IMR-90 (cell line): ENCODE data around the gene VSTM5. TPM values are rescaled to one million over a fixed set of nuclear protein-coding genes. Genes with fewer than 3 reads are reported as not detected.

Source experiments
- ATAC-seq: fragments of 200-7000 bp; cut with Tn5 transposase; 2 replicates; pipeline ENCODE4 v1.9.1; 2020; ENCODE audit warnings: low read depth, mild to moderate bottlenecking, moderate library complexity
- BruUV-seq: library from RNA; stranded (reverse); fragments of 400-500 nt; replicated peaks from 2 replicates; lab custom pipeline; 2021; lab: Mats Ljungman, UMichigan
- CTCF ChIA-PET: fragments of 300-600 bp; formaldehyde crosslinking; extraction: SDS; loops from one replicate; lab custom pipeline; 2021; ENCODE audit warnings: antibody characterized with exemption; lab: Yijun Ruan, JAX
- POLR2A ChIA-PET: fragments of 300-600 bp; sonication (Branson Sonifier 250); formaldehyde crosslinking; loops from one replicate; lab custom pipeline; 2022; ENCODE audit warnings: antibody characterized with exemption; ENCODE audit not compliant: unreplicated experiment; lab: Charles Lee
- DNase-seq: peaks from one replicate; pipeline ENCODE4 v3.0.0; 2013
- H2AFZ ChIP-seq: replicated peaks from 2 replicates; pipeline ENCODE3; 2013; ENCODE audit warnings: low read length, mild to moderate bottlenecking; ENCODE audit not compliant: poor library complexity
- H2AK5ac ChIP-seq: 2 replicates; pipeline ENCODE4 v1.6.1; 2013; ENCODE audit warnings: low read depth, low read length, inconsistent platforms
- H2AK9ac ChIP-seq: replicated peaks from 2 replicates; pipeline ENCODE3; 2013; ENCODE audit warnings: mild to moderate bottlenecking, low read depth, low read length, moderate library complexity; ENCODE audit not compliant: poor library complexity
- H2BK120ac ChIP-seq: 2 replicates; pipeline ENCODE4 v1.6.1; 2013; ENCODE audit warnings: low read depth, low read length, inconsistent platforms
- H2BK15ac ChIP-seq: 3 replicates; pipeline ENCODE4 v1.6.1; 2013; ENCODE audit warnings: low read depth, low read length, inconsistent platforms
- H2BK20ac ChIP-seq: 2 replicates; pipeline ENCODE4 v1.6.1; 2013; ENCODE audit warnings: low read depth, mild to moderate bottlenecking, inconsistent platforms, low read length, moderate library complexity
- H2BK5ac ChIP-seq: 2 replicates; pipeline ENCODE4 v1.6.1; 2013; ENCODE audit warnings: mild to moderate bottlenecking, low read depth, low read length, inconsistent platforms; ENCODE audit not compliant: poor library complexity, severe bottlenecking
- H3K14ac ChIP-seq: replicated peaks from 2 replicates; pipeline ENCODE4 v1.6.1; 2013; ENCODE audit warnings: low read depth, low read length, inconsistent platforms
- H3K18ac ChIP-seq: 2 replicates; pipeline ENCODE4 v1.6.1; 2013; ENCODE audit warnings: low read depth, low read length, control low read depth
- H3K23ac ChIP-seq: 2 replicates; pipeline ENCODE4 v1.6.1; 2013; ENCODE audit warnings: low read depth, low read length, inconsistent platforms
- H3K27ac ChIP-seq: 2 replicates; pipeline ENCODE4 v1.5.1; 2013; ENCODE audit warnings: mild to moderate bottlenecking, control low read depth, low read length; ENCODE audit not compliant: insufficient read depth
- H3K27me3 ChIP-seq: 2 replicates; pipeline ENCODE4 v1.6.1; 2013; ENCODE audit warnings: low read length; ENCODE audit not compliant: control insufficient read depth, insufficient read depth
- H3K36me3 ChIP-seq: 2 replicates; pipeline ENCODE4 v1.6.1; 2013; ENCODE audit warnings: low read length, mixed read lengths; ENCODE audit not compliant: control insufficient read depth, insufficient read depth
- H3K4ac ChIP-seq: 2 replicates; pipeline ENCODE4 v1.6.1; 2013; ENCODE audit warnings: low read depth, low read length, inconsistent platforms
- H3K4me1 ChIP-seq: 2 replicates; pipeline ENCODE4 v1.6.1; 2013; ENCODE audit warnings: low read length, mixed read lengths; ENCODE audit not compliant: control insufficient read depth, insufficient read depth
- H3K4me2 ChIP-seq: 2 replicates; pipeline ENCODE4 v1.6.1; 2013; ENCODE audit warnings: low read depth, mild to moderate bottlenecking, control low read depth, low read length, moderate library complexity
- H3K4me3 ChIP-seq: 2 replicates; pipeline ENCODE4 v1.5.1; 2013; ENCODE audit warnings: low read depth, mild to moderate bottlenecking, control low read depth, low read length, moderate library complexity; ENCODE audit not compliant: insufficient read depth
- H3K56ac ChIP-seq: 2 replicates; pipeline ENCODE4 v1.6.1; 2013; ENCODE audit warnings: low read length, inconsistent platforms; ENCODE audit not compliant: insufficient read depth; ENCODE audit errors: extremely low read depth
- H3K79me1 ChIP-seq, 2 experiments: 2 replicates each; pipeline ENCODE4 v1.6.1; 2013; ENCODE audit warnings: low read length in 2 of 2, inconsistent platforms in 1 of 2, low read depth in 1 of 2
- H3K9ac ChIP-seq: 2 replicates; pipeline ENCODE4 v1.6.1; 2013; ENCODE audit warnings: low read depth, low read length, control low read depth
- H3K9me1 ChIP-seq: 2 replicates; pipeline ENCODE4 v1.6.1; 2013; ENCODE audit warnings: low read length, inconsistent platforms; ENCODE audit not compliant: insufficient read depth
- H3K9me3 ChIP-seq: 2 replicates; pipeline ENCODE4 v1.6.1; 2013; ENCODE audit warnings: low read length; ENCODE audit not compliant: control insufficient read depth, insufficient read depth
- H4K20me1 ChIP-seq: 2 replicates; pipeline ENCODE4 v1.6.1; 2013; ENCODE audit warnings: low read length, inconsistent platforms; ENCODE audit not compliant: insufficient read depth
- H4K5ac ChIP-seq: 2 replicates; pipeline ENCODE4 v1.6.1; 2013; ENCODE audit warnings: mild to moderate bottlenecking, low read depth, low read length, control low read depth
- H4K8ac ChIP-seq, 2 experiments: 2 replicates each; pipeline ENCODE4 v1.6.1; 2013; ENCODE audit warnings: low read depth in 2 of 2, low read length in 2 of 2, control low read depth in 1 of 2, inconsistent platforms in 1 of 2
- H4K91ac ChIP-seq: 2 replicates; pipeline ENCODE4 v1.6.1; 2013; ENCODE audit warnings: low read depth, low read length, inconsistent platforms; ENCODE audit not compliant: insufficient read depth
- BHLHE40 ChIP-seq: fragments of 150-350 bp; IDR thresholded peaks from 2 replicates; pipeline ENCODE4 v1.6.1; 2016; ENCODE audit warnings: mild to moderate bottlenecking, low read depth, low read length
- CEBPB ChIP-seq: IDR thresholded peaks from 2 replicates; pipeline ENCODE4 v1.6.1; 2012; ENCODE audit warnings: low read depth, low read length, improper control_type of control experiment
- CHD1 ChIP-seq: IDR thresholded peaks from 2 replicates; pipeline ENCODE4 v1.6.1; 2012; ENCODE audit warnings: low read depth, low read length, improper control_type of control experiment
- CTCF ChIP-seq: conservative IDR thresholded peaks from 2 replicates; pipeline ENCODE4 v1.5.1; 2012; ENCODE audit warnings: mild to moderate bottlenecking, low read depth, low read length, improper control_type of control experiment
- ELK1 ChIP-seq: fragments of 150-350 bp; IDR thresholded peaks from 2 replicates; pipeline ENCODE4 v1.6.1; 2016; ENCODE audit warnings: low read depth, mild to moderate bottlenecking, low read length, moderate library complexity, borderline replicate concordance
- FOS ChIP-seq: fragments of 150-350 bp; IDR thresholded peaks from 2 replicates; pipeline ENCODE4 v1.6.1; 2016; ENCODE audit warnings: low read depth, low read length
- MAFK ChIP-seq: IDR thresholded peaks from 2 replicates; pipeline ENCODE4 v1.6.1; 2012; ENCODE audit warnings: low read depth, low read length, improper control_type of control experiment
- MAZ ChIP-seq: IDR thresholded peaks from 2 replicates; pipeline ENCODE4 v1.6.1; 2012; ENCODE audit warnings: low read depth, mild to moderate bottlenecking, low read length, improper control_type of control experiment, moderate library complexity, borderline replicate concordance
- MXI1 ChIP-seq: IDR thresholded peaks from 2 replicates; pipeline ENCODE4 v1.6.1; 2012; ENCODE audit warnings: low read depth, mild to moderate bottlenecking, low read length, moderate library complexity, borderline replicate concordance
- NFE2L2 ChIP-seq: fragments of 150-350 bp; IDR thresholded peaks from 2 replicates; pipeline ENCODE4 v1.6.1; 2016; ENCODE audit warnings: low read depth, mild to moderate bottlenecking, low read length
- POLR2A ChIP-seq: IDR thresholded peaks from 2 replicates; pipeline ENCODE4 v1.6.1; 2012; ENCODE audit warnings: mild to moderate bottlenecking, low read depth, low read length
- RAD21 ChIP-seq: IDR thresholded peaks from 2 replicates; pipeline ENCODE4 v1.6.1; 2012; ENCODE audit warnings: low read length, improper control_type of control experiment
- RCOR1 ChIP-seq: IDR thresholded peaks from 2 replicates; pipeline ENCODE4 v1.6.1; 2012; ENCODE audit warnings: mild to moderate bottlenecking, low read length, improper control_type of control experiment; ENCODE audit not compliant: insufficient replicate concordance
- RFX5 ChIP-seq: IDR thresholded peaks from 2 replicates; pipeline ENCODE4 v1.8.0; 2012; ENCODE audit warnings: low read depth, mild to moderate bottlenecking, low read length, moderate library complexity
- SMC3 ChIP-seq: fragments of 150-350 bp; IDR thresholded peaks from 2 replicates; pipeline ENCODE4 v1.6.1; 2016; ENCODE audit warnings: low read depth, mild to moderate bottlenecking, antibody characterized with exemption, low read length, moderate library complexity
- USF2 ChIP-seq: fragments of 150-350 bp; IDR thresholded peaks from 2 replicates; pipeline ENCODE4 v1.6.1; 2017; ENCODE audit warnings: mild to moderate bottlenecking, antibody characterized with exemption, low read length, low read depth
- WGBS, 2 experiments: methylation state at CpG; one replicate each; pipeline versions ENCODE4 v1.1.5 to v1.1.7; 2013; ENCODE audit warnings: missing lambda C conversion rate in 2 of 2; ENCODE audit not compliant: insufficient read length in 1 of 2; ENCODE audit errors: extremely low coverage in 2 of 2; 5-methylcytosine and 5-hydroxymethylcytosine counted together
- dilution Hi-C: fragments of 300-500 bp; cut with HindIII; formaldehyde crosslinking; loops from one replicate; pipeline ENCODE4 v1.14.3; 2018; ENCODE audit warnings: low sequenced_read_pairs; ENCODE audit not compliant: unreplicated experiment
- in situ Hi-C: fragments of 300-500 bp; cut with MboI; formaldehyde crosslinking; loops from 3 replicates; pipeline ENCODE4 v1.14.3; 2019; ENCODE audit warnings: low sequenced_read_pairs, inconsistent platforms, mixed read lengths
- intact Hi-C: fragments of 100-400 bp; cut with micrococcal nuclease; formaldehyde crosslinking; loops from 2 replicates; pipeline ENCODE4 v1.10.0; 2022
- polyA plus RNA-seq, 3 experiments: library from polyadenylated mRNA; depleted of rRNA; stranded (reverse); fragments of >200 nt; gene quantifications; 2 replicates each; pipeline ENCODE4 v1.2.3, GENCODE V29; 2012; ENCODE audit warnings: low replicate concordance in 1 of 3
- total RNA-seq: library from RNA; depleted of rRNA; stranded (reverse); fragments of >200 nt; gene quantifications from 2 replicates; pipeline ENCODE4 v1.2.3, GENCODE V29; 2012

VSTM5 gene
- total and polyA plus RNA-seq, 2 of the 4 experiments (the other 2 are of a cell fraction): 0.36 to 0.43 TPM

- Histone ChIP-seq H3K4me2 (no peak overlapping the region), H2AK5ac (no peak overlapping the region), H3K36me3 (peaks cover 58% of the 10 kb centered on the region), H4K5ac (no peak overlapping the region), H2AK9ac (no peak overlapping the region), H3K27me3 (no peaks in the 10 kb centered on the region), H2BK15ac (no peak overlapping the region), H3K27ac (no peak overlapping the region), H3K4me1 (no peaks in the 10 kb centered on the region), H3K18ac (no peak overlapping the region), H3K4me3 (no peak overlapping the region), H3K9ac (no peak overlapping the region), H4K20me1 (no peaks in the 10 kb centered on the region), H3K9me1 (no peaks in the 10 kb centered on the region), H3K23ac (no peak overlapping the region), H4K91ac (no peak overlapping the region), H3K56ac (no peak overlapping the region), H3K4ac (no peak overlapping the region), H2BK5ac (no peak overlapping the region), H2BK20ac (no peak overlapping the region), H2BK120ac (no peak overlapping the region), H2AFZ (no peak overlapping the region), H3K14ac (no peak overlapping the region), H3K79me1 (peaks cover 24 to 29% of the 10 kb centered on the region in 2 experiments; a peak in 3 of 4 replicates), H4K8ac (no peak overlapping the region), H3K9me3 (no peaks in the 10 kb centered on the region)
- no CpG with 5 or more reads among the region's 3 CpGs for WGBS, 2 experiments
- POLR2A ChIA-PET: no interaction called here
- CTCF ChIA-PET: interaction anchor here (0.6 kb wide), 1 partner anchor 684 kb away, joined by 3 read pairs; no protein-coding TSS in a partner anchor
- in situ Hi-C loops (no loop called here), dilution Hi-C loops (no loop called here), intact Hi-C loops (no loop called here)
- TF ChIP-seq POLR2A (no peak), MXI1 (no peak), RCOR1 (no peak), SMC3 (no peak), BHLHE40 (no peak), CTCF (no peak), RAD21 (no peak), CEBPB (no peak), MAZ (no peak), FOS (no peak), ELK1 (no peak), RFX5 (no peak), CHD1 (no peak), USF2 (no peak), MAFK (no peak), NFE2L2 (no peak)
- no TSS peak for BruUV-seq
- no peak for DNase-seq
- ATAC-seq: no peak
These were observed 42.4 kb downstream of the VSTM5 start for GRCh38 chr11:93807980-93808379.
